ENCODE results near the gene ANKDD1B. TPM values are rescaled to one million over a fixed set of nuclear protein-coding genes. Genes with fewer than 3 reads are reported as not detected.

The ANKDD1B gene
- polyA plus RNA-seq, 1 of the 3 experiments (the other 2 are of a cell fraction), result 0.12 TPM

- Histone ChIP-seq H3K9ac (no peak overlapping the region), H3K79me2 (ENCODE audit: insufficient read depth) (no peaks in the 10 kb centered on the region), H3F3A (replicated peaks; ENCODE audit: insufficient read depth) (no peaks in the 10 kb centered on the region), H3K9me2 (no peaks in the 10 kb centered on the region), H4K20me1 (ENCODE audit: insufficient read depth) (no peaks in the 10 kb centered on the region), H3K4me3 (ENCODE audit: low read depth in 2 of 2, low read length in 1 of 2) (no peak overlapping the region), H3K4me2 (no peak overlapping the region), H3K4me1 (ENCODE audit: control insufficient read depth in 1 of 2, insufficient read depth in 2 of 2, low read depth in 1 of 2, low read length in 1 of 2) (peaks cover 0 to 2% of the 10 kb centered on the region in 2 experiments; a peak in 1 of 4 replicates), H3K9me3 (no peaks in the 10 kb centered on the region), H3K27me3 (ENCODE audit: insufficient read depth) (no peaks in the 10 kb centered on the region), H3K27ac (ENCODE audit: low read depth in 2 of 2, low read length in 1 of 2) (no peak overlapping the region), H3K36me3 (replicated peaks in 1 of 2; ENCODE audit: control insufficient read depth in 1 of 2, insufficient read depth in 2 of 2, low read length in 1 of 2) (peaks cover 2 to 4% of the 10 kb centered on the region in 2 experiments), H2AFZ (ENCODE audit: low read depth) (no peak overlapping the region)
- POLR2A ChIA-PET, result no interaction called here
- DNase-seq, result no peak
- CTCF ChIA-PET, result no interaction called here
- WGBS (ENCODE audit: low lambda C conversion rate), result 90% methylated on average over 1 of the region's 1 CpG
- TF ChIP-seq FOXJ3 (CRISPR knock-in tag; IDR thresholded peaks at IDR 0.05) (no peak), RFX5 (IDR thresholded peaks at IDR 0.05; ENCODE audit: low read length) (no peak), YY1 (IDR thresholded peaks at IDR 0.05; ENCODE audit: low read depth) (no peak), ZBTB33 (IDR thresholded peaks at IDR 0.05; ENCODE audit: borderline replicate concordance, low read depth) (no peak), REST (IDR thresholded peaks at IDR 0.05; ENCODE audit: low read depth, low read length) (no peak), EZH2phosphoT487 (IDR thresholded peaks at IDR 0.05; ENCODE audit: borderline replicate concordance, low read depth) (no peak), RAD21 (IDR thresholded peaks at IDR 0.05; ENCODE audit: low read length) (no peak), RCOR1 (IDR thresholded peaks at IDR 0.05; ENCODE audit: low read length) (no peak), EP300 (IDR thresholded peaks at IDR 0.05; ENCODE audit: borderline replicate concordance in 1 of 2, low read depth in 1 of 2, low read length in 1 of 2) (no peak), ELF1 (IDR thresholded peaks at IDR 0.05) (no peak), RXRA (IDR thresholded peaks at IDR 0.05; ENCODE audit: borderline replicate concordance, low read depth) (no peak), NRF1 (IDR thresholded peaks at IDR 0.05; ENCODE audit: low read depth, low read length) (no peak), MXI1 (IDR thresholded peaks at IDR 0.05; ENCODE audit: low read depth, low read length) (no peak), MEF2A (IDR thresholded peaks at IDR 0.05; ENCODE audit: borderline replicate concordance, low read depth) (no peak)
Measured at GRCh38 chr5:75614176-75614575, 2.9 kb downstream of the ANKDD1B start.

All from SK-N-SH (cell line).